ENCODE data around the gene PRDM15.

PRDM15 gene

GRCh38 chr21:41821081-41821755 lies 57.9 kb downstream of the PRDM15 start:
- DNase-seq, result no peak

- no peak for DNase-seq
These were observed 58.6 kb downstream of the PRDM15 start for GRCh38 chr21:41820384-41821080.

GRCh38 chr21:41819856-41820281 lies 59.3 kb downstream of the PRDM15 start:
- no peak for DNase-seq

- no peak for DNase-seq
These were observed 59.8 kb downstream of the PRDM15 start for GRCh38 chr21:41819236-41819855.

- no peak for DNase-seq
These were observed 61.0 kb downstream of the PRDM15 start for GRCh38 chr21:41817877-41818855.

- no peak for DNase-seq
These were observed 61.9 kb downstream of the PRDM15 start for GRCh38 chr21:41817228-41817627.

- DNase-seq, result peak; percentile 79
These were observed 62.5 kb downstream of the PRDM15 start for GRCh38 chr21:41816583-41817165.

GRCh38 chr21:41815652-41816582 lies 63.2 kb downstream of the PRDM15 start:
- peak; percentile 43 for DNase-seq

GRCh38 chr21:41813226-41813625 lies 65.9 kb downstream of the PRDM15 start:
- DNase-seq, result no peak

GRCh38 chr21:41812679-41813078 lies 66.5 kb downstream of the PRDM15 start:
- no peak for DNase-seq

- DNase-seq, result no peak
These were observed 68.6 kb downstream of the PRDM15 start for GRCh38 chr21:41810597-41810932.

- no peak for DNase-seq
These were observed 69.1 kb downstream of the PRDM15 start for GRCh38 chr21:41809891-41810596.

GRCh38 chr21:41808846-41809245 lies 70.3 kb downstream of the PRDM15 start:
- DNase-seq, result no peak

- no peak for DNase-seq
These were observed 71.0 kb downstream of the PRDM15 start for GRCh38 chr21:41808094-41808493.

- no peak for DNase-seq
These were observed 72.4 kb downstream of the PRDM15 start for GRCh38 chr21:41806773-41807172.

- DNase-seq, result no peak
These were observed 73.5 kb downstream of the PRDM15 start for GRCh38 chr21:41805643-41806042.

- DNase-seq, result no peak
These were observed 74.1 kb downstream of the PRDM15 start for GRCh38 chr21:41805038-41805437.

GRCh38 chr21:41804381-41804780 lies 74.8 kb downstream of the PRDM15 start:
- DNase-seq, result no peak

GRCh38 chr21:41803316-41803715 lies 75.8 kb downstream of the PRDM15 start:
- DNase-seq, result no peak

GRCh38 chr21:41802684-41803083 lies 76.5 kb downstream of the PRDM15 start:
- no peak for DNase-seq

GRCh38 chr21:41802198-41802584 lies 77.0 kb downstream of the PRDM15 start:
- DNase-seq, result no peak

All from activated CD8-positive, alpha-beta memory T cell treated with anti-CD3 and anti-CD28 coated beads, Interleukin-2, amount 50 U/mL, for 48 hours (primary cell).